Stomach (tissue), 4 donors: Measurements from ENCODE around the gene TRAPPC6A.

Source experiments
- CTCF ChIP-seq, 7 experiments: fragments of 450-650 bp in 4 of 7; fragments of 200-600 bp in 3 of 7; sonication (generic) in 3 of 7; IDR thresholded peaks; one replicate each; pipeline ENCODE4 v1.5.1; 2016 to 2019; ENCODE audit warnings: antibody characterized with exemption in 7 of 7, control low read depth in 2 of 7, mild to moderate bottlenecking in 1 of 7
- POLR2AphosphoS5 ChIP-seq, 3 donors: sonication (generic); formaldehyde crosslinking; IDR thresholded peaks; one replicate each; pipeline ENCODE4 v1.6.1; 2016; ENCODE audit warnings: antibody characterized with exemption in 3 of 3

- TF ChIP-seq CTCF (IDR thresholded peaks at IDR 0.05) (no peak), POLR2AphosphoS5 (IDR thresholded peaks at IDR 0.05) (no peak)
Observed at GRCh38 chr19:45139286-45140143, 38.5 kb downstream of the TRAPPC6A start.
